GM12878 (cell line): ENCODE measurements around the gene GRAMD1B. TPM values are rescaled to one million over a fixed set of nuclear protein-coding genes. Genes with fewer than 3 reads are reported as not detected.

Experiments used
- ATAC-seq: fragments of 200-7000 bp; cut with Tn5 transposase; 3 replicates; pipeline ENCODE4 v1.9.1; 2020; ENCODE audit warnings: mild to moderate bottlenecking, moderate library complexity
- BruUV-seq: library from RNA; stranded (reverse); fragments of 400-500 nt; replicated peaks from 2 replicates; lab custom pipeline; 2021; lab: Mats Ljungman, UMichigan
- CTCF ChIA-PET: fragments of 300-600 bp; sonication (Branson Sonifier 250); formaldehyde crosslinking; extraction: SDS; loops from one replicate; lab custom pipeline; 2021; ENCODE audit warnings: inconsistent platforms; lab: Yijun Ruan, JAX
- POLR2A ChIA-PET: fragments of 350-600 bp; formaldehyde crosslinking; extraction: SDS; loops from one replicate; lab custom pipeline; 2021; ENCODE audit warnings: inconsistent platforms; lab: Charles Lee
- RAD21 ChIA-PET: fragments of 300-600 bp; sonication (Branson Sonifier 250); formaldehyde crosslinking; loops from one replicate; lab custom pipeline; 2023; ENCODE audit warnings: antibody characterized with exemption; ENCODE audit not compliant: unreplicated experiment; lab: Charles Lee
- SMC1A ChIA-PET: fragments of 300-600 bp; sonication (Branson Sonifier 250); formaldehyde crosslinking; loops from one replicate; lab custom pipeline; 2023; ENCODE audit not compliant: unreplicated experiment, uncharacterized antibody; lab: Charles Lee
- DNase-seq: peaks from one replicate; pipeline ENCODE4 v3.0.0-alpha.2; 2011; ENCODE audit warnings: low read depth, low spot score
- FAIRE-seq: peaks from 3 replicates; lab custom pipeline; 2011; peaks lifted over from hg19 to GRCh38; lab: Jason Lieb, UNC
- H2AFZ ChIP-seq: 2 replicates; pipeline ENCODE4 v1.6.0; 2011; ENCODE audit warnings: low read depth, low read length, control low read depth; ENCODE audit not compliant: control insufficient read depth
- H3K27ac ChIP-seq: 2 replicates; pipeline ENCODE4 v1.5.1; 2011; ENCODE audit warnings: control low read depth; ENCODE audit not compliant: control insufficient read depth, insufficient read depth
- H3K27me3 ChIP-seq, 2 experiments: replicated peaks in 1 of 2; 2 replicates each; pipeline versions ENCODE4 v1.6.0 to v1.6.1; 2011; ENCODE audit warnings: low read length in 1 of 2; ENCODE audit not compliant: control insufficient read depth in 2 of 2, insufficient read depth in 2 of 2
- H3K36me3 ChIP-seq, 2 experiments: 2 replicates each; pipeline ENCODE4 v1.5.1; 2011; ENCODE audit warnings: low read length in 1 of 2; ENCODE audit not compliant: control insufficient read depth in 2 of 2, insufficient read depth in 2 of 2
- H3K4me1 ChIP-seq: 2 replicates; pipeline ENCODE4 v1.6.1; 2011; ENCODE audit warnings: mild to moderate bottlenecking, low read length, moderate library complexity, mixed read lengths; ENCODE audit not compliant: control insufficient read depth, insufficient read depth
- H3K4me2 ChIP-seq: 2 replicates; pipeline ENCODE4 v1.6.0; 2011; ENCODE audit warnings: control low read depth; ENCODE audit not compliant: control insufficient read depth, insufficient read depth
- H3K4me3 ChIP-seq: fragments of 200-600 bp; sonication (generic); 2 replicates; pipeline ENCODE4 v1.5.1; 2016
- H3K79me2 ChIP-seq: 2 replicates; pipeline ENCODE4 v1.6.0; 2011; ENCODE audit warnings: low read length; ENCODE audit not compliant: control insufficient read depth, insufficient read depth
- H3K9ac ChIP-seq: 2 replicates; pipeline ENCODE4 v1.8.0; 2011; ENCODE audit warnings: low read length, control low read depth, mixed read lengths; ENCODE audit not compliant: control insufficient read depth, insufficient read depth
- H3K9me3 ChIP-seq: replicated peaks from 3 replicates; pipeline ENCODE4 v1.5.1; 2011; ENCODE audit warnings: mild to moderate bottlenecking, low read length; ENCODE audit not compliant: control insufficient read depth, insufficient read depth
- H4K20me1 ChIP-seq: 2 replicates; pipeline ENCODE4 v1.6.0; 2011; ENCODE audit not compliant: control insufficient read depth, insufficient read depth
- CBX3 ChIP-seq: fragments of 200-600 bp; sonication (generic); IDR thresholded peaks from 2 replicates; pipeline ENCODE4 v1.6.1; 2016; ENCODE audit warnings: low read depth, borderline replicate concordance
- CHD1 ChIP-seq: IDR thresholded peaks from 2 replicates; pipeline ENCODE4 v1.6.1; 2012; ENCODE audit warnings: low read depth, low read length, improper control_type of control experiment
- EP300 ChIP-seq, 2 experiments: fragments of 150-350 bp in 1 of 2; IDR thresholded peaks; 2 replicates each; pipeline ENCODE4 v1.6.1; 2011 to 2012; ENCODE audit warnings: low read depth in 2 of 2, low read length in 2 of 2, borderline replicate concordance in 1 of 2, improper control_type of control experiment in 1 of 2, inconsistent platforms in 1 of 2; ENCODE audit not compliant: control insufficient read depth in 1 of 2
- PAX5 ChIP-seq: IDR thresholded peaks from 2 replicates; pipeline ENCODE4 v1.6.1; 2011; ENCODE audit warnings: low read depth, low read length, borderline replicate concordance
- RB1 ChIP-seq: fragments of 450-650 bp; formaldehyde crosslinking; IDR thresholded peaks from 2 replicates; pipeline ENCODE4 v1.6.1; 2017; ENCODE audit warnings: mild to moderate bottlenecking, borderline replicate concordance
- SMARCA5 ChIP-seq: fragments of 450-650 bp; IDR thresholded peaks from 2 replicates; pipeline ENCODE4 v1.6.1; 2017; ENCODE audit warnings: mild to moderate bottlenecking
- SUZ12 ChIP-seq: fragments of 200-600 bp; sonication (generic); IDR thresholded peaks from one replicate; pipeline ENCODE4 v1.6.1; 2018; ENCODE audit warnings: antibody characterized with exemption, mild to moderate bottlenecking; ENCODE audit not compliant: unreplicated experiment
- TCF7 ChIP-seq: IDR thresholded peaks from 2 replicates; pipeline ENCODE4 v1.6.1; 2014; ENCODE audit warnings: antibody characterized with exemption, borderline replicate concordance
- ZZZ3 ChIP-seq: IDR thresholded peaks from 2 replicates; pipeline ENCODE4 v1.6.1; 2011; ENCODE audit warnings: low read depth; ENCODE audit not compliant: control insufficient read depth, insufficient read length
- WGBS: methylation state at CpG from one replicate; pipeline ENCODE4 v1.1.6; 2016; ENCODE audit warnings: low lambda C conversion rate; ENCODE audit not compliant: insufficient replicate concordance, insufficient coverage; ENCODE audit errors: missing lambda C conversion rate; 5-methylcytosine and 5-hydroxymethylcytosine counted together
- in situ Hi-C: fragments of 300-500 bp; cut with MboI; formaldehyde crosslinking; loops from 9 replicates; pipeline ENCODE4 v1.14.3; 2018; ENCODE audit warnings: mixed read lengths
- intact Hi-C: fragments of 100-400 bp; cut with micrococcal nuclease; formaldehyde crosslinking; loops from one replicate; pipeline ENCODE4 v1.14.2; 2022; ENCODE audit not compliant: unreplicated experiment
- polyA plus RNA-seq, 11 experiments: library from polyadenylated mRNA; depleted of rRNA in 4 of 11; unstranded in 6 of 11; stranded (reverse) in 5 of 11; fragments of >200 nt; fragmentation: Nextera tagmentation in 4 of 11; fragmentation: Illumina TruSeq in 1 of 11; extraction: Ambion mirVana in 4 of 11; extraction: Trizol in 1 of 11; gene quantifications; 1 replicate in 1 of 11; 2 replicates in 10 of 11; pipeline versions ENCODE4 v1.2.1 to v1.2.3, GENCODE V29; 2011 to 2016; ENCODE audit warnings: inconsistent platforms in 2 of 11, missing spikeins in 2 of 11, low read depth in 1 of 11
- total RNA-seq, 4 experiments: library from RNA; depleted of rRNA in 3 of 4; stranded (reverse); fragments of >200 nt in 3 of 4; fragmentation: Illumina TruSeq in 1 of 4; extraction: Trizol in 1 of 4; gene quantifications; 2 replicates each; pipeline versions ENCODE4 v1.2.1 to v1.2.3, GENCODE V29; 2013 to 2021
- TF ChIP-seq, protein P1 (sequence below): fragments of 150-350 bp; IDR thresholded peaks from 2 replicates; pipeline ENCODE4 v1.6.1; 2014; ENCODE audit warnings: mild to moderate bottlenecking, low read depth, low read length

Gene GRAMD1B
- total and polyA plus RNA-seq, 10 of the 15 experiments (the other 5 are each of a cell fraction or from before 2014, with no cell fraction given), result 1.9 to 49.1 (median 26.9) TPM

DNA sequence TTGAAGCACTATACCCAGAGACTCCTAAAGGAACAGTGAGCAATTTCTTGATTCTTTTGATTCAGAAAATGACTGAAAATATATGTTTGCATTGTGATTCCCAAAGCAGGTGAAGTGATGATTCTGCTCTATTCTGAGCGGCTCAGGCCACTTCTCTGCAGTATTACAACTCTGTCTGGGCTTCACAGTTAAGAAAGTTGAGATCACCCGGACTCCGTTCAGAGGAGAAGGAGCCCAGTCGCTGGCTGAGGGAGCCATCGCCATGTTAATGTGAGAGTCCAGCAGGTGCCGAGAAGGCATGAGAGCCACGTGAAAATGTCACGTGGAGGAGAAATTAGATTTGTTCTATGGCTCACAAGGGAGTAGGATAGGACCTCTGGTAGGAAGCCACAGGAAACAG is 132.8 kb downstream of the GRAMD1B start:
- no peaks in the 10 kb centered on the region for H3K27me3 ChIP-seq
- ChIA-PET CTCF (interaction anchor here (1.2 to 2.2 kb wide), 3 partner anchors 14 to 47 kb away, joined by 3 to 8 read pairs (median 4); no protein-coding TSS in a partner anchor), SMC1A (interaction anchor here (1.2 kb wide), 1 partner anchor 17 kb away, joined by 4 read pairs; no protein-coding TSS in a partner anchor), RAD21 (interaction anchor here (2.7 kb wide), 1 partner anchor 14 kb away, joined by 14 read pairs; no protein-coding TSS in a partner anchor), POLR2A (no interaction called here)
- no TSS peak for BruUV-seq
- intact Hi-C loops, result no loop called here
- H3K36me3 ChIP-seq, result no peaks in the 10 kb centered on the region
- H3K9ac ChIP-seq, result no peak overlapping the region
- DNase-seq (no peak), FAIRE-seq (no peak), ATAC-seq (no peak)
- no peak overlapping the region for H3K4me3 ChIP-seq
- in situ Hi-C loops, result no loop called here
- H3K79me2 ChIP-seq, result no peaks in the 10 kb centered on the region; the same call in 1 of the 2 replicates
- no peaks in the 10 kb centered on the region for H4K20me1 ChIP-seq
- no peak for TF ChIP-seq CHD1
- TF ChIP-seq, protein P1, sequence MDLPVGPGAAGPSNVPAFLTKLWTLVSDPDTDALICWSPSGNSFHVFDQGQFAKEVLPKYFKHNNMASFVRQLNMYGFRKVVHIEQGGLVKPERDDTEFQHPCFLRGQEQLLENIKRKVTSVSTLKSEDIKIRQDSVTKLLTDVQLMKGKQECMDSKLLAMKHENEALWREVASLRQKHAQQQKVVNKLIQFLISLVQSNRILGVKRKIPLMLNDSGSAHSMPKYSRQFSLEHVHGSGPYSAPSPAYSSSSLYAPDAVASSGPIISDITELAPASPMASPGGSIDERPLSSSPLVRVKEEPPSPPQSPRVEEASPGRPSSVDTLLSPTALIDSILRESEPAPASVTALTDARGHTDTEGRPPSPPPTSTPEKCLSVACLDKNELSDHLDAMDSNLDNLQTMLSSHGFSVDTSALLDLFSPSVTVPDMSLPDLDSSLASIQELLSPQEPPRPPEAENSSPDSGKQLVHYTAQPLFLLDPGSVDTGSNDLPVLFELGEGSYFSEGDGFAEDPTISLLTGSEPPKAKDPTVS, result no peak
- TF ChIP-seq SUZ12, result no peak
- no peaks in the 10 kb centered on the region for H3K9me3 ChIP-seq
- H3K4me1 ChIP-seq, result peaks cover 14% of the 10 kb centered on the region
- no peak overlapping the region for H3K27ac ChIP-seq
- H2AFZ ChIP-seq, result no peak overlapping the region
- 76% methylated on average over 8 of the region's 8 CpGs for WGBS
- no peak overlapping the region for H3K4me2 ChIP-seq

DNA sequence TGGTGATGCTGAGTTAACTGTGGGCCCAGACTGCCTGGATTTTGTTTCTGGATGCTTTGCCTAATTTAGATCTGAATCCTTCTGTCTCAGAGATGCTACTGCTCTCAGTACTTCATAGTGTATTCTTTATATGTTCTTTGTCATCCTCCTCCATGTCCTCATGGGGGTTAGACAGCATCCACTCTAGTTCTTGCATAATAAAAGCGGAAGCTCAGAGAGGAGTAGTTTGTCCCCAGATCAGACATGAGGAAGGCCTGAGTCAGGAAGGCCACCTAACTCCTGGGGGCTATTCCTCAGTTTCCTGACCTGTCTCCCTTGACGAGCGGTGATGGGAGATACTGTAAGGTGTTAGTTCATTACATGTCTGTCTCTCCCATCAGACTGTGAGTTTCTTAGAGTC is 134.2 kb downstream of the GRAMD1B start:
- no peak for DNase-seq
- in situ Hi-C loops, result no loop called here
- H3K9ac ChIP-seq, result no peak overlapping the region
- ChIA-PET CTCF (interaction anchor here (1.6 to 5.4 kb wide), 3 partner anchors 12 to 23 kb away, joined by 3 to 33 read pairs (median 3); no protein-coding TSS in a partner anchor), POLR2A (no interaction called here), RAD21 (no interaction called here), SMC1A (no interaction called here)
- ATAC-seq, result no peak
- TF ChIP-seq TCF7 (no peak), PAX5 (no peak), SMARCA5 (no peak), RB1 (no peak), EP300 (IDR thresholded peaks at IDR 0.05; ENCODE audit: borderline replicate concordance in 1 of 2, control insufficient read depth in 1 of 2, low read depth in 2 of 2, low read length in 2 of 2) (no peak), ZZZ3 (no peak), CBX3 (no peak)
- BruUV-seq, result no TSS peak
- H2AFZ ChIP-seq, result no peak overlapping the region
- H3K27me3 ChIP-seq, result no peaks in the 10 kb centered on the region
- no peak overlapping the region for H3K4me2 ChIP-seq
- intact Hi-C loops, result no loop called here
- H3K4me3 ChIP-seq, result no peak overlapping the region
- H3K27ac ChIP-seq, result no peak overlapping the region
- FAIRE-seq, result no peak
- peaks cover 4% of the 10 kb centered on the region; the same call in 1 of the 2 replicates for H4K20me1 ChIP-seq
- no peaks in the 10 kb centered on the region; the same call in 1 of the 2 replicates for H3K79me2 ChIP-seq
- peaks cover 10% of the 10 kb centered on the region for H3K4me1 ChIP-seq
- no peaks in the 10 kb centered on the region for H3K9me3 ChIP-seq
- 96% methylated on average over 3 of the region's 3 CpGs for WGBS
- H3K36me3 ChIP-seq, result no peaks in the 10 kb centered on the region
